ENCODE data around the gene WDR73. TPM values are rescaled to one million over a fixed set of nuclear protein-coding genes. Genes with fewer than 3 reads are reported as not detected.
A peak's percentile ranks its signal among the peaks of the same experiment; 100 is the strongest.
"Not testable (repeated sequence)": the region's sequence is repeated elsewhere in the genome, so short reads cannot be mapped to it uniquely, and the experiment has no call there.

Gene WDR73
- total and polyA plus RNA-seq, 12 donors, result 8.3 to 45.6 (median 32.8) TPM

- TF ChIP-seq CTCF (IDR thresholded peaks at IDR 0.05) (no peak), POLR2A (IDR thresholded peaks at IDR 0.05) (no peak)
- no peaks in the 10 kb centered on the region for H3K9me3 ChIP-seq (replicated peaks in 1 of 3)
- peaks cover 13 to 30% of the 10 kb centered on the region in 2 donors for H3K4me1 ChIP-seq (replicated peaks in 1 of 2)
- H3K27ac ChIP-seq, result no peak overlapping the region
- H3K4me3 ChIP-seq, result no peak overlapping the region
- H3K36me3 ChIP-seq (replicated peaks in 1 of 2), result peaks cover 0 to 18% of the 10 kb centered on the region in 2 donors
- H3K27me3 ChIP-seq, result no peaks in the 10 kb centered on the region
- 85 to 92% (median 90%) methylated on average over 4 of the region's 4 CpGs for WGBS, 4 donors
- intact Hi-C loops (cut with DNase I), result no loop called here
- DNase-seq, result no peak
These were observed 35.8 kb upstream of the WDR73 start for GRCh38 chr15:84689858-84690257.

DNA sequence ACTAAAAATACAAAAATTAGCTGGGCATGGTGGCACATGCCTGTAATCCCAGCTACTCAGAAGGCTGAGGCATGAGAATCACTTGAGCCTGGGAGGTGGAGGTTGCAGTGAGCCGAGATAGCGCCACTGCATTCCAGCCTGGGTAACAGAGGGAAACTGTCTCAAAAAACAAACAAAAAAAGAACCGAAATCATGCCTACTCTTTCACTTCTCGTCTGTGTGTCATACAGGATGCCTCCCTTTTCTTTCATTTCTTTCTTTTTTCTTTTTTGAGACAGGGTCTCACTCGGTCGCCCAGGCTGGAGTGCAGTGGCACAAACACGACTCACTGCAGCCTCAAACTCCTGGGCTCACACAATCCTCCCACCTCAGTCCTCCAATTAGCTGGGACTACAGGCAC lies 32.4 kb upstream of the WDR73 start:
- Histone ChIP-seq H3K36me3 (replicated peaks in 1 of 2) (peaks cover 0 to 18% of the 10 kb centered on the region in 2 donors), H3K4me1 (replicated peaks in 1 of 2) (peaks cover 0 to 11% of the 10 kb centered on the region in 2 donors)
- H3K9me3 ChIP-seq (replicated peaks in 1 of 3); H3K4me3 ChIP-seq; intact Hi-C loops (cut with DNase I); H3K27ac ChIP-seq; H3K27me3 ChIP-seq; DNase-seq: not testable (repeated sequence)
- 83 to 96% (median 91%) methylated on average over 7 of the region's 7 CpGs for WGBS, 4 donors

GRCh38 chr15:84685304-84685703 lies 31.2 kb upstream of the WDR73 start:
- Histone ChIP-seq H3K4me1 (replicated peaks in 1 of 2) (peaks cover 0 to 7% of the 10 kb centered on the region in 2 donors), H3K27me3 (no peaks in the 10 kb centered on the region), H3K27ac (no peak overlapping the region), H3K9me3 (replicated peaks in 1 of 3) (no peaks in the 10 kb centered on the region), H3K36me3 (replicated peaks in 1 of 2) (peaks cover 0 to 18% of the 10 kb centered on the region in 2 donors), H3K4me3 (no peak overlapping the region)
- intact Hi-C loops (cut with DNase I), result no loop called here
- DNase-seq, result peak in 6 of 7 donors; percentile 61 to 72 (median 65)
- no peak for TF ChIP-seq POLR2A (IDR thresholded peaks at IDR 0.05)
- no peak for TF ChIP-seq CTCF (IDR thresholded peaks at IDR 0.05)
- WGBS, 4 donors, result 50 to 77% (median 61%) methylated on average over 5 of the region's 5 CpGs

GRCh38 chr15:84684092-84684491 lies 30.0 kb upstream of the WDR73 start:
- TF ChIP-seq POLR2A (IDR thresholded peaks at IDR 0.05) (no peak), CTCF (IDR thresholded peaks at IDR 0.05) (no peak)
- WGBS, 4 donors, result 28 to 88% (median 46%) methylated on average over 1 of the region's 1 CpG
- Histone ChIP-seq H3K4me1 (replicated peaks in 1 of 2) (peaks cover 0 to 7% of the 10 kb centered on the region in 2 donors), H3K9me3 (replicated peaks in 1 of 3) (no peaks in the 10 kb centered on the region), H3K27ac (no peak overlapping the region), H3K4me3 (no peak overlapping the region), H3K36me3 (replicated peaks in 1 of 2) (peaks cover 0 to 9% of the 10 kb centered on the region in 2 donors), H3K27me3 (no peaks in the 10 kb centered on the region)
- intact Hi-C loops (cut with DNase I), result no loop called here
- peak in 2 of 7 donors; percentile 27 to 36 for DNase-seq

GRCh38 chr15:84681831-84682230 lies 27.7 kb upstream of the WDR73 start:
- DNase-seq, result peak in 1 of 7 donors; percentile 20
- H3K4me1 ChIP-seq (replicated peaks in 1 of 2), result no peaks in the 10 kb centered on the region
- H3K9me3 ChIP-seq (replicated peaks in 1 of 3), result no peaks in the 10 kb centered on the region
- no peak overlapping the region for H3K4me3 ChIP-seq
- H3K27me3 ChIP-seq, result no peaks in the 10 kb centered on the region
- H3K36me3 ChIP-seq (replicated peaks in 1 of 2), result peaks cover 0 to 13% of the 10 kb centered on the region in 2 donors
- TF ChIP-seq POLR2A (IDR thresholded peaks at IDR 0.05) (no peak), CTCF (IDR thresholded peaks at IDR 0.05) (no peak)
- WGBS, 4 donors, result 69 to 81% (median 73%) methylated on average over 3 of the region's 3 CpGs
- intact Hi-C loops (cut with DNase I), result no loop called here
- H3K27ac ChIP-seq, result no peak overlapping the region
